IMR-90 (cell line): ENCODE results near the gene MED6. TPM values are rescaled to one million over a fixed set of nuclear protein-coding genes. Genes with fewer than 3 reads are reported as not detected.

Experiments used
- ATAC-seq: fragments of 200-7000 bp; cut with Tn5 transposase; 2 replicates; pipeline ENCODE4 v1.9.1; 2020; ENCODE audit warnings: low read depth, mild to moderate bottlenecking, moderate library complexity
- BruUV-seq: library from RNA; stranded (reverse); fragments of 400-500 nt; replicated peaks from 2 replicates; lab custom pipeline; 2021; lab: Mats Ljungman, UMichigan
- CTCF ChIA-PET: fragments of 300-600 bp; formaldehyde crosslinking; extraction: SDS; loops from one replicate; lab custom pipeline; 2021; ENCODE audit warnings: antibody characterized with exemption; lab: Yijun Ruan, JAX
- POLR2A ChIA-PET: fragments of 300-600 bp; sonication (Branson Sonifier 250); formaldehyde crosslinking; loops from one replicate; lab custom pipeline; 2022; ENCODE audit warnings: antibody characterized with exemption; ENCODE audit not compliant: unreplicated experiment; lab: Charles Lee
- DNase-seq: peaks from one replicate; pipeline ENCODE4 v3.0.0; 2013
- H2AFZ ChIP-seq: replicated peaks from 2 replicates; pipeline ENCODE3; 2013; ENCODE audit warnings: low read length, mild to moderate bottlenecking; ENCODE audit not compliant: poor library complexity
- H2AK5ac ChIP-seq: 2 replicates; pipeline ENCODE4 v1.6.1; 2013; ENCODE audit warnings: low read depth, low read length, inconsistent platforms
- H2AK9ac ChIP-seq: replicated peaks from 2 replicates; pipeline ENCODE3; 2013; ENCODE audit warnings: mild to moderate bottlenecking, low read depth, low read length, moderate library complexity; ENCODE audit not compliant: poor library complexity
- H2BK120ac ChIP-seq: 2 replicates; pipeline ENCODE4 v1.6.1; 2013; ENCODE audit warnings: low read depth, low read length, inconsistent platforms
- H2BK15ac ChIP-seq: 3 replicates; pipeline ENCODE4 v1.6.1; 2013; ENCODE audit warnings: low read depth, low read length, inconsistent platforms
- H2BK20ac ChIP-seq: 2 replicates; pipeline ENCODE4 v1.6.1; 2013; ENCODE audit warnings: low read depth, mild to moderate bottlenecking, inconsistent platforms, low read length, moderate library complexity
- H2BK5ac ChIP-seq: 2 replicates; pipeline ENCODE4 v1.6.1; 2013; ENCODE audit warnings: mild to moderate bottlenecking, low read depth, low read length, inconsistent platforms; ENCODE audit not compliant: poor library complexity, severe bottlenecking
- H3K14ac ChIP-seq: replicated peaks from 2 replicates; pipeline ENCODE4 v1.6.1; 2013; ENCODE audit warnings: low read depth, low read length, inconsistent platforms
- H3K18ac ChIP-seq: 2 replicates; pipeline ENCODE4 v1.6.1; 2013; ENCODE audit warnings: low read depth, low read length, control low read depth
- H3K23ac ChIP-seq: 2 replicates; pipeline ENCODE4 v1.6.1; 2013; ENCODE audit warnings: low read depth, low read length, inconsistent platforms
- H3K27ac ChIP-seq: 2 replicates; pipeline ENCODE4 v1.5.1; 2013; ENCODE audit warnings: mild to moderate bottlenecking, control low read depth, low read length; ENCODE audit not compliant: insufficient read depth
- H3K27me3 ChIP-seq: 2 replicates; pipeline ENCODE4 v1.6.1; 2013; ENCODE audit warnings: low read length; ENCODE audit not compliant: control insufficient read depth, insufficient read depth
- H3K36me3 ChIP-seq: 2 replicates; pipeline ENCODE4 v1.6.1; 2013; ENCODE audit warnings: low read length, mixed read lengths; ENCODE audit not compliant: control insufficient read depth, insufficient read depth
- H3K4ac ChIP-seq: 2 replicates; pipeline ENCODE4 v1.6.1; 2013; ENCODE audit warnings: low read depth, low read length, inconsistent platforms
- H3K4me1 ChIP-seq: 2 replicates; pipeline ENCODE4 v1.6.1; 2013; ENCODE audit warnings: low read length, mixed read lengths; ENCODE audit not compliant: control insufficient read depth, insufficient read depth
- H3K4me2 ChIP-seq: 2 replicates; pipeline ENCODE4 v1.6.1; 2013; ENCODE audit warnings: low read depth, mild to moderate bottlenecking, control low read depth, low read length, moderate library complexity
- H3K4me3 ChIP-seq: 2 replicates; pipeline ENCODE4 v1.5.1; 2013; ENCODE audit warnings: low read depth, mild to moderate bottlenecking, control low read depth, low read length, moderate library complexity; ENCODE audit not compliant: insufficient read depth
- H3K56ac ChIP-seq: 2 replicates; pipeline ENCODE4 v1.6.1; 2013; ENCODE audit warnings: low read length, inconsistent platforms; ENCODE audit not compliant: insufficient read depth; ENCODE audit errors: extremely low read depth
- H3K79me1 ChIP-seq, 2 experiments: 2 replicates each; pipeline ENCODE4 v1.6.1; 2013; ENCODE audit warnings: low read length in 2 of 2, inconsistent platforms in 1 of 2, low read depth in 1 of 2
- H3K9ac ChIP-seq: 2 replicates; pipeline ENCODE4 v1.6.1; 2013; ENCODE audit warnings: low read depth, low read length, control low read depth
- H3K9me1 ChIP-seq: 2 replicates; pipeline ENCODE4 v1.6.1; 2013; ENCODE audit warnings: low read length, inconsistent platforms; ENCODE audit not compliant: insufficient read depth
- H3K9me3 ChIP-seq: 2 replicates; pipeline ENCODE4 v1.6.1; 2013; ENCODE audit warnings: low read length; ENCODE audit not compliant: control insufficient read depth, insufficient read depth
- H4K20me1 ChIP-seq: 2 replicates; pipeline ENCODE4 v1.6.1; 2013; ENCODE audit warnings: low read length, inconsistent platforms; ENCODE audit not compliant: insufficient read depth
- H4K5ac ChIP-seq: 2 replicates; pipeline ENCODE4 v1.6.1; 2013; ENCODE audit warnings: mild to moderate bottlenecking, low read depth, low read length, control low read depth
- H4K8ac ChIP-seq, 2 experiments: 2 replicates each; pipeline ENCODE4 v1.6.1; 2013; ENCODE audit warnings: low read depth in 2 of 2, low read length in 2 of 2, control low read depth in 1 of 2, inconsistent platforms in 1 of 2
- H4K91ac ChIP-seq: 2 replicates; pipeline ENCODE4 v1.6.1; 2013; ENCODE audit warnings: low read depth, low read length, inconsistent platforms; ENCODE audit not compliant: insufficient read depth
- BHLHE40 ChIP-seq: fragments of 150-350 bp; IDR thresholded peaks from 2 replicates; pipeline ENCODE4 v1.6.1; 2016; ENCODE audit warnings: mild to moderate bottlenecking, low read depth, low read length
- CEBPB ChIP-seq: IDR thresholded peaks from 2 replicates; pipeline ENCODE4 v1.6.1; 2012; ENCODE audit warnings: low read depth, low read length, improper control_type of control experiment
- CHD1 ChIP-seq: IDR thresholded peaks from 2 replicates; pipeline ENCODE4 v1.6.1; 2012; ENCODE audit warnings: low read depth, low read length, improper control_type of control experiment
- CTCF ChIP-seq: conservative IDR thresholded peaks from 2 replicates; pipeline ENCODE4 v1.5.1; 2012; ENCODE audit warnings: mild to moderate bottlenecking, low read depth, low read length, improper control_type of control experiment
- FOS ChIP-seq: fragments of 150-350 bp; IDR thresholded peaks from 2 replicates; pipeline ENCODE4 v1.6.1; 2016; ENCODE audit warnings: low read depth, low read length
- MAFK ChIP-seq: IDR thresholded peaks from 2 replicates; pipeline ENCODE4 v1.6.1; 2012; ENCODE audit warnings: low read depth, low read length, improper control_type of control experiment
- MAZ ChIP-seq: IDR thresholded peaks from 2 replicates; pipeline ENCODE4 v1.6.1; 2012; ENCODE audit warnings: low read depth, mild to moderate bottlenecking, low read length, improper control_type of control experiment, moderate library complexity, borderline replicate concordance
- MXI1 ChIP-seq: IDR thresholded peaks from 2 replicates; pipeline ENCODE4 v1.6.1; 2012; ENCODE audit warnings: low read depth, mild to moderate bottlenecking, low read length, moderate library complexity, borderline replicate concordance
- NFE2L2 ChIP-seq: fragments of 150-350 bp; IDR thresholded peaks from 2 replicates; pipeline ENCODE4 v1.6.1; 2016; ENCODE audit warnings: low read depth, mild to moderate bottlenecking, low read length
- POLR2A ChIP-seq: IDR thresholded peaks from 2 replicates; pipeline ENCODE4 v1.6.1; 2012; ENCODE audit warnings: mild to moderate bottlenecking, low read depth, low read length
- RAD21 ChIP-seq: IDR thresholded peaks from 2 replicates; pipeline ENCODE4 v1.6.1; 2012; ENCODE audit warnings: low read length, improper control_type of control experiment
- RCOR1 ChIP-seq: IDR thresholded peaks from 2 replicates; pipeline ENCODE4 v1.6.1; 2012; ENCODE audit warnings: mild to moderate bottlenecking, low read length, improper control_type of control experiment; ENCODE audit not compliant: insufficient replicate concordance
- RFX5 ChIP-seq: IDR thresholded peaks from 2 replicates; pipeline ENCODE4 v1.8.0; 2012; ENCODE audit warnings: low read depth, mild to moderate bottlenecking, low read length, moderate library complexity
- SMC3 ChIP-seq: fragments of 150-350 bp; IDR thresholded peaks from 2 replicates; pipeline ENCODE4 v1.6.1; 2016; ENCODE audit warnings: low read depth, mild to moderate bottlenecking, antibody characterized with exemption, low read length, moderate library complexity
- USF2 ChIP-seq: fragments of 150-350 bp; IDR thresholded peaks from 2 replicates; pipeline ENCODE4 v1.6.1; 2017; ENCODE audit warnings: mild to moderate bottlenecking, antibody characterized with exemption, low read length, low read depth
- WGBS, 2 experiments: methylation state at CpG; one replicate each; pipeline versions ENCODE4 v1.1.5 to v1.1.7; 2013; ENCODE audit warnings: missing lambda C conversion rate in 2 of 2; ENCODE audit not compliant: insufficient read length in 1 of 2; ENCODE audit errors: extremely low coverage in 2 of 2; 5-methylcytosine and 5-hydroxymethylcytosine counted together
- dilution Hi-C: fragments of 300-500 bp; cut with HindIII; formaldehyde crosslinking; loops from one replicate; pipeline ENCODE4 v1.14.3; 2018; ENCODE audit warnings: low sequenced_read_pairs; ENCODE audit not compliant: unreplicated experiment
- in situ Hi-C: fragments of 300-500 bp; cut with MboI; formaldehyde crosslinking; loops from 3 replicates; pipeline ENCODE4 v1.14.3; 2019; ENCODE audit warnings: low sequenced_read_pairs, inconsistent platforms, mixed read lengths
- intact Hi-C: fragments of 100-400 bp; cut with micrococcal nuclease; formaldehyde crosslinking; loops from 2 replicates; pipeline ENCODE4 v1.10.0; 2022
- polyA plus RNA-seq, 3 experiments: library from polyadenylated mRNA; depleted of rRNA; stranded (reverse); fragments of >200 nt; gene quantifications; 2 replicates each; pipeline ENCODE4 v1.2.3, GENCODE V29; 2012; ENCODE audit warnings: low replicate concordance in 1 of 3
- total RNA-seq: library from RNA; depleted of rRNA; stranded (reverse); fragments of >200 nt; gene quantifications from 2 replicates; pipeline ENCODE4 v1.2.3, GENCODE V29; 2012
- TF ChIP-seq, protein P1 (sequence below): fragments of 150-350 bp; IDR thresholded peaks from 2 replicates; pipeline ENCODE4 v1.6.1; 2016; ENCODE audit warnings: low read depth, mild to moderate bottlenecking, low read length, moderate library complexity, borderline replicate concordance

The MED6 gene
- total and polyA plus RNA-seq, 2 of the 4 experiments (the other 2 are of a cell fraction) = 24.3 to 31.5 TPM

GRCh38 chr14:70597731-70598130, 2.7 kb downstream of the MED6 start:
- no peaks in the 10 kb centered on the region for H3K27me3 ChIP-seq
- no peak overlapping the region for H4K8ac ChIP-seq
- no peak overlapping the region for H2AFZ ChIP-seq
- CTCF ChIA-PET = interaction anchor here (0.7 kb wide), 1 partner anchor 575 kb away, joined by 4 read pairs; no protein-coding TSS in a partner anchor
- in situ Hi-C loops = no loop called here
- intact Hi-C loops = no loop called here
- no peak overlapping the region for H2AK9ac ChIP-seq
- DNase-seq = no peak
- no peak overlapping the region for H3K9ac ChIP-seq
- no peak overlapping the region for H3K18ac ChIP-seq
- no peak overlapping the region for H3K23ac ChIP-seq
- H3K56ac ChIP-seq = no peak overlapping the region
- POLR2A ChIA-PET = interaction anchor here (0.6 kb wide), 1 partner anchor 33 kb away, joined by 3 read pairs; no protein-coding TSS in a partner anchor
- no peak for ATAC-seq
- H2BK120ac ChIP-seq = no peak overlapping the region
- no peak overlapping the region for H2AK5ac ChIP-seq
- H3K79me1 ChIP-seq = peaks cover 12 to 27% of the 10 kb centered on the region in 2 experiments
- no TSS peak for BruUV-seq
- H3K4ac ChIP-seq = no peak overlapping the region
- no peak overlapping the region for H4K91ac ChIP-seq
- TF ChIP-seq CHD1 (no peak), RCOR1 (no peak), MXI1 (no peak), USF2 (no peak), NFE2L2 (no peak), POLR2A (no peak), RFX5 (no peak), SMC3 (no peak), CTCF (no peak), CEBPB (no peak), MAFK (no peak), BHLHE40 (no peak), FOS (no peak), MAZ (no peak), RAD21 (no peak)
- TF ChIP-seq, protein P1, sequence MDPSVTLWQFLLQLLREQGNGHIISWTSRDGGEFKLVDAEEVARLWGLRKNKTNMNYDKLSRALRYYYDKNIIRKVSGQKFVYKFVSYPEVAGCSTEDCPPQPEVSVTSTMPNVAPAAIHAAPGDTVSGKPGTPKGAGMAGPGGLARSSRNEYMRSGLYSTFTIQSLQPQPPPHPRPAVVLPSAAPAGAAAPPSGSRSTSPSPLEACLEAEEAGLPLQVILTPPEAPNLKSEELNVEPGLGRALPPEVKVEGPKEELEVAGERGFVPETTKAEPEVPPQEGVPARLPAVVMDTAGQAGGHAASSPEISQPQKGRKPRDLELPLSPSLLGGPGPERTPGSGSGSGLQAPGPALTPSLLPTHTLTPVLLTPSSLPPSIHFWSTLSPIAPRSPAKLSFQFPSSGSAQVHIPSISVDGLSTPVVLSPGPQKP = no peak
- H2BK20ac ChIP-seq = no peak overlapping the region
- no peak overlapping the region for H2BK5ac ChIP-seq
- no peak overlapping the region for H3K4me2 ChIP-seq
- H3K36me3 ChIP-seq = peaks cover 23% of the 10 kb centered on the region
- no peak overlapping the region for H4K5ac ChIP-seq
- H3K9me3 ChIP-seq = no peaks in the 10 kb centered on the region
- no peak overlapping the region for H2BK15ac ChIP-seq
- no peak overlapping the region for H3K27ac ChIP-seq
- H4K20me1 ChIP-seq = no peaks in the 10 kb centered on the region
- peaks cover 7% of the 10 kb centered on the region; the same call in 1 of the 2 replicates for H3K9me1 ChIP-seq
- H3K4me1 ChIP-seq = peaks cover 3% of the 10 kb centered on the region; the same call in 1 of the 2 replicates
- dilution Hi-C loops = no loop called here
- no peak overlapping the region for H3K4me3 ChIP-seq
- WGBS, 2 experiments = 100% methylated on average over 1 of the region's 3 CpGs; no CpG with 5 or more reads in 1 of the 2 experiments
- no peak overlapping the region for H3K14ac ChIP-seq
